Activated naive CD4-positive, alpha-beta T cell treated with anti-CD3 and anti-CD28 coated beads, Interleukin-2, amount 50 U/mL, for 72 hours (primary cell): ENCODE measurements around the gene HPS5. TPM values are rescaled to one million over a fixed set of nuclear protein-coding genes. Genes with fewer than 3 reads are reported as not detected.
"Not testable (repeated sequence)": the region's sequence is repeated elsewhere in the genome, so short reads cannot be mapped to it uniquely, and the experiment has no call there.

Source experiments
- ATAC-seq, 2 donors: fragments of 150-1000 bp; cut with Tn5 transposase; 2 replicates each; pipeline ENCODE4 v1.10.0; 2021; ENCODE audit warnings: mild to moderate bottlenecking in 2 of 2, moderate library complexity in 2 of 2
- DNase-seq, 2 donors: peaks; one replicate each; pipeline ENCODE4 v3.0.0; 2021 to 2022; ENCODE audit warnings: low spot score in 2 of 2
- H3K27ac Mint-ChIP-seq, 2 donors: one replicate each; pipeline ENCODE4 v1.8.0; 2022; ENCODE audit warnings: mild to moderate bottlenecking in 2 of 2, mixed read lengths in 2 of 2
- H3K36me3 Mint-ChIP-seq, 2 donors: one replicate each; pipeline ENCODE4 v1.8.0; 2022; ENCODE audit warnings: mixed read lengths in 2 of 2
- H3K9me3 Mint-ChIP-seq, 2 donors: one replicate each; pipeline ENCODE4 v1.8.0; 2022; ENCODE audit warnings: mixed read lengths in 2 of 2
- total RNA-seq, 2 donors: library from RNA; stranded (reverse); gene quantifications; one replicate each; pipeline ENCODE4 v1.2.3, GENCODE V29; 2022

The HPS5 gene
- total RNA-seq, 2 donors from 2014 or later, result 17.9 to 26.8 TPM

DNA sequence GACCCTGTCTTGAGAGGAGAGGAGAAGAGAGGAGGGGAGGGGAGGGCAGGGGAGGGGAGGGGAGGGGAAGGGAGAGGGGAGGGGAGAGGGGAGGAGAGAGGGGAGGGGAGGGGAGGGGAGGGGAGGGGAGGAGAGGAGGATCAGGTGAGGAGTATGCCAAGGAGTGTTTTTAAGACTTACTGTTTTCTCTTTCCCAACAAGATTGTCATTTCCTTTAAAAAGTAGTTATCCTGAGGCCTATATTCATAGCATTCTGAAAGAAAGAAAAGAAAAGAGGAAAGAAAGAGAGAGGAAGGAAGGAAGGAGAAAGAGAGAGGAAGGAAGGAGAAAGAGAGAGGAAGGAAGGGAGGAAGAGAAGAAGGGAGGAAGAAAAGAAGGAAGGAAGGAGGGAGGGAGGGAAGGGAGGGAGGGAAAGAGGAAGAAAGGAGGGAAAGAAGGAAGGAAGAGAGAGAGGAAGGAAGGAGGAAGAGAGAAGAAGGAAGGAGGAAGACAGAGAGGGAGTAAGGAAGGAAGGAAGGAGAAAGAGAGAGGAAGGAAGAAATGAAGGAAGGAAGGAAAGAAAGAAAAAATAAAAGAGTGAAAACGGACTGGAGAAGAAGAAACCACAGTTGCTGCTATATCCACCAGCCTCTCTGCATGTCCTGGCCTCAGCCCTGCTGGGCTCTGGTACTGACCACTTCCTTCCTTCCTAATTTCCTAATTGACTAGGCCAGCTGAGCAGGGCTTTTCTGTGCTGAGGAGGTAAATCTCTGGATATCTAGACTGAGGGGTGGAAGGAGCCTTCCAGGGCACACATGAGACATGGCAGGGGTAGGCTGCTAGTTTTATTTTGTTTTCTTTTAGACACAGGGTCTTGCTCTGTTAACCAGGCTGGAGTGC, 57.0 kb downstream of the HPS5 start:
- no peak for DNase-seq
- H3K36me3 Mint-ChIP-seq, result no peaks in the 10 kb centered on the region
- peak overlapping the region in 1 of 2 donors; percentile 2 for H3K27ac Mint-ChIP-seq
- ATAC-seq, result no peak
- no peaks in the 10 kb centered on the region for H3K9me3 Mint-ChIP-seq

DNA sequence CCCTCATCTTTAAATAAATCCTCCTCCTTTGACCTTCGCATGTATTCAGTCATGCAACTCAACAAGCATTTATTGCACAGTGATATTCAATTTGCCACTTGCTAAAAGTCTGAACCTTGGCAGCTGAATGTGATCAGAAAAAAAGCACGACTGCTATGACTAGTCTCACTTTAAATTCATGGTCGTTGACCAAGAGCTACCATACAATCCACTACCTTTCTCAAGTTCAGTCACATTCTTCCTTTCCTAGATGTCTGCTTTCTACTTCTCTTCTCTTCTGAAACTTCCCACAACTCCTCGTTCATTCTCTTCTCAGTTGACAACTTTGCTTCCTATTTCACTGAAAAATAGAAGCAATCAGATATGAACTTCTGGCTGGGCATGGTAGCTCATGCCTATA, 57.9 kb downstream of the HPS5 start:
- Mint-ChIP-seq H3K27ac (peak overlapping the region in 1 of 2 donors; percentile 2), H3K9me3 (no peaks in the 10 kb centered on the region), H3K36me3 (no peaks in the 10 kb centered on the region)
- DNase-seq (no peak), ATAC-seq (no peak)

DNA sequence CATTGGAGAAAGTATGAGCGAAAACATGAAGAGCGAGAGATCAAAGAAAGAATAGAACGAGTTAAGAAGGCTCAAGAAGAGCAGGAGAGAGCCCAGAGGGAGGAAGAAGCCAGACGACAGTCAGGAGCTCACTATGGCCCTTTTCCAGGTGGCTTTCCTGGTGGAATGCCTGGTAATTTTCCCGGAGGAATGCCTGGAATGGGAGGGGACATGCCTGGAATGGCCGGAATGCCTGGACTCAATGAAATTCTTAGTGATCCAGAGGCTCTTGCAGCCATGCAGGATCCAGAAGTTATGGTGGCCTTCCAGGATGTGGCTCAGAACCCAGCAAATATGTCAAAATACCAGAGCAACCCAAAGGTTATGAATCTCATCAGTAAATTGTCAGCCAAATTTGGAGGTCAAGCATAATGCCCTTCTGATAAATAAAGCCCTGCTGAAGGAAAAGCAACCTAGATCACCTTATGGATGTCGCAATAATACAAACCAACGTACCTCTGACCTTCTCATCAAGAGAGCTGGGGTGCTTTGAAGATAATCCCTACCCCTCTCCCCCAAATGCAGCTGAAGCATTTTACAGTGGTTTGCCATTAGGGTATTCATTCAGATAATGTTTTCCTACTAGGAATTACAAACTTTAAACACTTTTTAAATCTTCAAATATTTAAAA, 59.1 kb downstream of the HPS5 start:
- not testable (repeated sequence) for ATAC-seq

DNA sequence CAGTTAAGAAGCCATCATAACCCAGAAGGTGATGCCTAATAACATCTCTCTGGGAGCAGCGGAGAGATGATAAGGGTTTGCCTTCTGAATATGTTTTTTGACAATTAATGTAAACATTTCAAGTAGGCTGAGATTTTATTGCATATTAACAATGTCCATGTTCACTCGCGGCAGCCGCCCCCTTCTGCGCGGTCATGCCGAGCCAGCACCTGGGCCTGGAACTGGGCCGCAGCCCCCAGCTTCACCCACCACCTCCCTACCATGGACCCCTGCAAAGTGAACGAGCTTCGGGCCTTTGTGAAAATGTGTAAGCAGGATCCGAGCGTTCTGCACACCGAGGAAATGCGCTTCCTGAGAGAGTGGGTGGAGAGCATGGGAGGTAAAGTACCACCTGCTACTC, 60.2 kb downstream of the HPS5 start:
- DNase-seq (no peak), ATAC-seq (no peak)
- H3K9me3 Mint-ChIP-seq, result no peaks in the 10 kb centered on the region
- no peaks in the 10 kb centered on the region for H3K36me3 Mint-ChIP-seq
- H3K27ac Mint-ChIP-seq, result no peak overlapping the region

More for the DNA sequence above, 59.1 kb downstream of the HPS5 start:
- not testable (repeated sequence) for H3K27ac Mint-ChIP-seq, DNase-seq, H3K36me3 Mint-ChIP-seq, H3K9me3 Mint-ChIP-seq

DNA sequence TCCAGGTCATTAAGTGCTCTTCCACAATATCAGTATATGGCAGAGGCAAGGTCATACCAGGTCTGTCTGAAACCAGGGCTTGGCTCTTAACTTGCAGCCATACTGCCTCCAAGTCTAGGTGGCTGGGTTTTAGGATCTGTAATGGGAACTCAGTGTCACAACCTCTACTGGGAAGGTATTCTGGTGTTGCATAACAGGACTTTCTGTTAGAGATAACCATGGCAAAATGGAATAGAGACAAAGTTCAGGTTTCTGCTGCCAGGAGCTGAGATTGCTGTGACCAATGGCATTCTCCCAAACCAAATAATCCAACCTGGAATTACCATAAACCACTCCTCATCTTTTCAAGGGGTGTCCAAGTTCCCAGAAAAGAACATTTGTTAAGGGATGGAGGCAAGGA, 62.7 kb downstream of the HPS5 start:
- H3K27ac Mint-ChIP-seq, result no peak overlapping the region
- H3K36me3 Mint-ChIP-seq, result no peaks in the 10 kb centered on the region

DNA sequence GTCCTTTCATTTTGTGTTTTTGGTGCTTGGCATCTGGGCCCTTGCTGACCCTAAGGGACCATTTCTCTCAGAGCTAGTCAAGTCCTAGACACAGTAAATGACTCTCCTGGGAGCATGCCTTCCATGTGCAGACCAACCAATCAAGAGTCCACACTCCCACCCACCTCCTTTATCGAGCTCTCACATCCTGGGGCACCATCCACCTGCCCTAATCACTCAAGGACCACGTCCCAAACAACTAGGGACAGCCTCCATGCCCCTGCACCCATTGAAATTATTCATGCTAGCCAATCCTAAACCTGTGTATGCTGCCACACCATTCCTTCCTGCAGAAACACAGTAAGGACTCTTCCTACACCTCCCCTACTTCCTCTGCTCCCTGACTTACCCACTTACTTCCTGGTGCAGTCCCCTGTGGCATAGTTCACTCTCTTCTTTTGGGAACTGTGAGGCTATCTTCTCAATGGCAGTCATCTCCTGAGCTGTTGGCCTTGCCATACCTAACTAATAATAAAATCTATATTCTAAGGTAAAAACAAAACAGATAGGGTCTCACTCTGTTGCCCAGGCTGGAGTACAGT, 67.1 kb downstream of the HPS5 start:
- Mint-ChIP-seq H3K27ac (no peak overlapping the region), H3K9me3 (no peaks in the 10 kb centered on the region), H3K36me3 (no peaks in the 10 kb centered on the region)
- ATAC-seq (no peak), DNase-seq (no peak)

More for the DNA sequence above, 62.7 kb downstream of the HPS5 start:
- H3K9me3 Mint-ChIP-seq, result no peaks in the 10 kb centered on the region
- ATAC-seq (no peak), DNase-seq (no peak)

DNA sequence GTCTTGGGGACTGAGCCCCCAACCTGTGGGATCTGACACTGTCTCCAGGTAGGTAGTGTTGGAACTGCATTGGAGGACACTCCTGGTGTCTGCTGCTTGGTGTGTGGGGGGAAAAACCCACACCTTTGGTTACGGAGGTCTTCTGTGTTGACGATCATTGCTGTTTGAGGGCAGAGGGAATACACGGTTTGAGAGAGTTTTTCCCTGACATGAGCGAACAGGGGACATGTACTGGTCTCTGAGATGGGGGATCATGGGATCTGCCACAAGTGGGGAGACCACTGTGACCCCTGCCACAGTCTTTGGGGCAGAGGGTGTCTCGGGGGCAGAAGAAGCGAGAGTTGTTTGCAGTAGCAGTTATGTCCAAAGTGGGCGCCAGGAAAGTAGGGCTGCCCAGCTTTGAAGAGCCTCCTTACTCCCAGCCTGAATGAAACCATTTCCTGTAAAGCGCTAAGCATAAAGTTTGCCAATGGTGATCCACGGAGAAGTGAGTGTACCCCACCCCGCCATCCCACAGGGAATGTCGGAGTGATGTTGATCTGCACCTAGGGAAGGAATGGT, 68.1 kb downstream of the HPS5 start:
- no peak overlapping the region for H3K27ac Mint-ChIP-seq

DNA sequence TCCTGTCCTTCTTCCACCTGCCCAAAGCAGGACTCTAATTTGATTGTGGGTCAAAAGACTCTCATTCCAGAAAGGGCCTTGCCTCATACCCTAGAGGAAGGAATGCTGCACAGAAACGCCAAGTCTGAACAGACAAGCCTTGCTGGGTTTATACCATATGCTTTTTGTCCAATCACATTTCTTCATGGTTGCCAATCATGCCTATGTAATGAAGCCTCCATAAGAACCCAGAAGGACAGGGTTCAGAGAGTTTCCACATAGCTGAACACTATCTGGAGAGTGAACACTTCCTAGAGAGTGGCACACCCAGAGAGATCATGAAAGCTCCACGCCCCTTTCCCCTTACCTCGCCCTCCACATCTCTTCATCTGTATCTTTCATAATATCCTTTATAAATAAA, 68.7 kb downstream of the HPS5 start:
- no peak for ATAC-seq
- Mint-ChIP-seq H3K36me3 (no peaks in the 10 kb centered on the region), H3K27ac (no peak overlapping the region), H3K9me3 (no peaks in the 10 kb centered on the region)
- DNase-seq, result no peak

More for the DNA sequence above, 68.1 kb downstream of the HPS5 start:
- no peaks in the 10 kb centered on the region for H3K9me3 Mint-ChIP-seq
- DNase-seq (no peak), ATAC-seq (no peak)
- H3K36me3 Mint-ChIP-seq, result no peaks in the 10 kb centered on the region

DNA sequence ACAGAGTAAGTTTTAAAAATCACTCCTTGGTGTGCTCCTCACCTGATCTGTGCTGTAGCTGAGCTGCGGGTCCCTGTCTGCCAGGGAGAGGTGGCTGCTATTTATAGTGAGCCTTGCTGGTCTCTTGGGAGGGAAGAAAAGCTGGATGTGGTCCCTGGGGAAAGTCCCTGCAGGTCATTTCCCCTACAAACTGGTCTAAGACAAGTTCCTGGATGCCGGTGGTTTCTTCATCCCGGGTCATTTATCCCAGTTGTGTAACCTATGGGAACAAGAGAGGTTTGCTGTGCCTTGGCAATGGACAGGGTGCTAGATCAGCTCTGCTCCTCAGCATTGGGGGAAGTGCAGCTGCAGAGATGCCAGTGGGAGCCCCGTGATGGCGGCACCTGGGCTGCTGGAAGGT, 73.4 kb downstream of the HPS5 start, which contains the start of gene SAA2:
Gene SAA2, minus strand, starts transcription at position 108 of the 400 bp plus-strand sequence. CDS start 657 bp downstream, outside the sequence.
- H3K9me3 Mint-ChIP-seq, result no peaks in the 10 kb centered on the region
- no peak within 1 kb of the TSS for H3K27ac Mint-ChIP-seq
- ATAC-seq, result no peak
- DNase-seq, result no peak
- no peaks in the 10 kb centered on the region for H3K36me3 Mint-ChIP-seq

DNA sequence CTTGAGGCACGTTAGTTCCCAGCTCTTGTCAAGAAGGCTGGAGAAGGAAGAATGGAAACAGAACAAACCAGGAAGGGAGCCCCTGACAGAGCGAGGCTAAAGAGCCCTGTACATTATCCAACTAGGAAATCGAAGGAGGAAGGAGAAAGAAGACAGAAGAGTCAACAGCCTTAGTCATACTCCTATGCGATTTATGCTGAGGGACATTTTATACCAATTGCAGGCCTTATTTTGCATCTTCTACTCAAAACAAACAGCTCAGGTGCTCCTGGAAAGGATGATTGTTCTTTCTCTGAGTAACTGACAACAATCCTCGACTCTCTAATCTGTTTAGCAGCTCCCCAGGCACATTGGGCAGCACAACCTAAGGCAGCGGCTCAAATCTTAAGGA, 74.8 kb downstream of the HPS5 start:
- peak in 1 of 2 donors; percentile 50 for ATAC-seq

DNA sequence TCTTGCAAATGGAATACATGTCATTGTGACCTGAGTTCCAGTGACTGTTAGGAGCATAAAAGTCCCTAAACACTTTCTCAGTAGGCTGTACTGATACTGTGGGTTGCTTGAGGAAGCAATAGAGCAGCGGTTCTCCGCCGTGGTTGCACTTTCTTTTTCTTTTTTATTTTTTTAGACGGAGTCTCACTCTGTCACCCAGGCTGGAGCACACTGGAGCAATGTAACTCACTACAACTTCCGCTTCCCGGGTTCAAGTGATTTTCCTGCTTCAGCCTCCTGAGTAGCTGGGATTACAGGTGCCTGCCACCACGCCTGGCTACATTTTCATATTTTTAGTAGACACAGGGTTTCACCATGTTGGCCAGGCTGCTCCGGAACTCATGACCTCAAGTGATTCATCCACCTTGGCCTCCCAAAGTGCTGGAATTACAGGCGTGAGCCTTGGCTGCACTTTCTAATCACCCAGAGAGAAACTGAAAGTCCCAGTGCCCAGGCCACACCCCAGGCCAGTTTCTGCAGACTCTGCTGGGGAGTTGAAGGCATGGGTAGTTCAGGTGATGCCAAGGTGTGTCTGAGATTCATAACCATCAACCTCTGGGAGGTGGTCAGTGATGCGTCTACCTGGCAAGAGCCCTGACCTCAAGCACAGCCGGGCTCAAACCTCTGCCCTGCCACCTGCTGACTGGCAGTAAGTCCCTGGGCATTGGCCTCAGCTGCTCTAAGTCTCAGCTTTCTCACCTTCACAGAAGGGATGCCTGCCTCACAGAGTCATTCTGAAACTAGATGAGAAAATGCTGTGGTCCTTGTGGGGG, 75.4 kb downstream of the HPS5 start:
- peak overlapping the region; percentile 84 to 93 for H3K27ac Mint-ChIP-seq
- peak; percentile 75 to 82 for ATAC-seq
- not testable (repeated sequence) for H3K9me3 Mint-ChIP-seq, H3K36me3 Mint-ChIP-seq
- peak in 1 of 2 donors; percentile 20 for DNase-seq

More for the DNA sequence above, 74.8 kb downstream of the HPS5 start:
- not testable (repeated sequence) for H3K36me3 Mint-ChIP-seq, DNase-seq, H3K9me3 Mint-ChIP-seq
- H3K27ac Mint-ChIP-seq, result peak overlapping the region; percentile 84 to 93

DNA sequence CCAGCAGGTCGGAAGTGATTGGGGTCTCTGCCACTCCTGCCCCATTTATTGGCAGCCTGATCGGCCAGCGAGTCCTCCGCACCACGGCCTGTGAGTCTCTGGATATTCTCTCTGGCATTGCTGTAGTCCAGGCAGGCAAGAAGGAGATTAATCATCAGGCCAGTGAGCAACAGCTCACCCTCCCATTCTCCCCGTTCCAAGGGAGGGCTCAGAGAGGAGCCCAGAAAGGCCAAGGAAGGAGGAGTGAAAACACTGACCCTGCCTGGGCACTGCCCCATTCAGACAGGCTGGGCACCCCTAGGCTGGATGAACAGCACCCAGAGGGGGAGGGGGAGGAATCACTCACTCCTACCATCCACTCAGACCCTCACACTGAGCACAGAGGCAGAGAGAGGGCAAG, 76.5 kb downstream of the HPS5 start:
- Mint-ChIP-seq H3K27ac (peak overlapping the region in 1 of 2 donors; percentile 84), H3K36me3 (no peaks in the 10 kb centered on the region), H3K9me3 (no peaks in the 10 kb centered on the region)
- no peak for DNase-seq
- no peak for ATAC-seq

DNA sequence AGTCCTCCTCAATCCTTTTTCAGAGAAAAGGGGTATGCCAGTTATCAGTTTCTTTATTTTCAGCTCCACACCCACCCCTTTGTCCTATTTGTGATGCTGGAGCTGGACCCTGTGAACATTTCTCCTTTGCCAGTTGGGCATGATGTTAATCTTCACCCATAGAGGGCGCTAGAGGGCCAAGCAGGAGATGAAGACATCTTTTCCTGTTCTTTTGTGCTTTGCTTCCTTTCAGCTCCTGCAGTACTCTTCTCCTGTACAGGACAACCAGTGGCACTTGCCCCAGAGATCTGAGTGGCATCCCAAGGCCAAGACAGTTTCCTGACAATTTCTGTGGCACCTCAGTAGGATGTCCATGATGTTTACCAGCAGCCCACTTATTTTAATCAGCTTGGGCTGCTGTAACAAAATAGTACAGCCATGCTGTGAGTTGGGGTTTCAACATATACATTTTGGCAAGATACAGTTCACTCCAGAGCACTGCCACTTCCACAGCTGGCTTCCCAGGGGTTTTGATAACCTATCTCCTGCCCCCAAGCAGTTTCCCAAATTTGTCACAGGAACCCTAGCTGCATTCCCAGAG, 78.1 kb downstream of the HPS5 start:
- H3K36me3 Mint-ChIP-seq, result no peaks in the 10 kb centered on the region
- DNase-seq, result peak in 1 of 2 donors; percentile 81
- peak overlapping the region in 1 of 2 donors; percentile 63 for H3K27ac Mint-ChIP-seq
- peak; percentile 30 to 36 for ATAC-seq
- H3K9me3 Mint-ChIP-seq, result no peaks in the 10 kb centered on the region

DNA sequence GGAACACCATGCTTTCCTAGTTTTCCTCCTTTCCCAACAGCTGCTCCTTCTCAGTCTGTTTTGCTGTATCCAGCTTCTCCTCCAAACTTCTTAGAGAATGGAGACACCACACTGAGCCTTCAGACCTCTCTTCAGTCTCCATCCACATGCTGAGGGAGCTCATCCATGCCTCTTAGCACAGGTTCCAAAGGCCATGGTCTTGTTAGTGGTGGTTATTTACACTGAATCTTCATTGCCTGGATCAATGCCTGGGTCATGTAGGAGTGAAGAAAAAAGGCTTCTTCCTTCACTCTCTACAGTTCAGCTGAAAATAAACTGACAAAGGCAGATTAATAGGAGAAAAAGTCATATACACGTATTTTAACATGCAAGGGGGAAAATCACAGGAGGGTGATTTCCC, 82.3 kb downstream of the HPS5 start:
- no peaks in the 10 kb centered on the region for H3K36me3 Mint-ChIP-seq
- H3K9me3 Mint-ChIP-seq, result no peaks in the 10 kb centered on the region
- no peak overlapping the region for H3K27ac Mint-ChIP-seq
- ATAC-seq, result no peak
- DNase-seq, result no peak

DNA sequence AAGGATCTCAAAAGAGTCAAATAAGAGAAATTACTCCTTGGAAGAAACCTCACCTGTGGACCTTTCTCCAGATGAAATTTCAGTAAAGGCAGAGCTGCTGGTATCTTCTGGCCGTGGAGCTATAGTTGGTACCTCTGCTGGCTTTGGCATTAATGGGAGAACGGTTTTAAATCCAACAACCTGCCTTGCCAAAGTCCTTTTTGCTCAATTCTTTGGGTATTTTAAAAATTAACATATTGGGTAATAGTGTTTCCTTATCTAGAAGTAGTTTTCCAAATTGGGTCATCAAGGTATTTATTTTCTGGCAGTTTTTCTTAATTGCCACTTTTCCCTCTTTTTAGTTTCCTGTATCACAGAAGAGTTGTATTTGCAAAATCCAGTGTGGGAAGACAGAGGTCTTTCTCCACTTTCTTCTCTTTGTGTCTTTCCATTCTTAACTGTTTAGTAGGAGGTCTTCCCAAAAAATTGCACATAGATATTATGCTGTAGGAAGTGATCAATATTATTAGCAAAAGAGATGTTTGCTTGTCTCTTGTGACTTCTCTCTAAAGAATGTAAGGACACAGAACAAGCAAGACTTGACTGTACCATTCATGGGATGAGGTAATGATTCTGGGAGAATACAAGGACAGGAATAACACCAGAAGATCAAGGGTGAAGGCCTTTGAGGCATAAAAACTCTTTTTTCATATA, 85.1 kb downstream of the HPS5 start, which contains the start of gene SAA4:
Gene SAA4, minus strand, starts transcription at position 139 of the 693 bp plus-strand sequence. CDS start 876 bp downstream, outside the sequence.
- Mint-ChIP-seq H3K36me3 (no peaks in the 10 kb centered on the region), H3K9me3 (no peaks in the 10 kb centered on the region), H3K27ac (no peak within 1 kb of the TSS)
- DNase-seq, result no peak
- ATAC-seq, result no peak
